ENCODE results near the gene MEIKIN. TPM values are rescaled to one million over a fixed set of nuclear protein-coding genes. Genes with fewer than 3 reads are reported as not detected.

MEIKIN gene
- total RNA-seq, 1 donor from 2014 or later, result not detected

DNA sequence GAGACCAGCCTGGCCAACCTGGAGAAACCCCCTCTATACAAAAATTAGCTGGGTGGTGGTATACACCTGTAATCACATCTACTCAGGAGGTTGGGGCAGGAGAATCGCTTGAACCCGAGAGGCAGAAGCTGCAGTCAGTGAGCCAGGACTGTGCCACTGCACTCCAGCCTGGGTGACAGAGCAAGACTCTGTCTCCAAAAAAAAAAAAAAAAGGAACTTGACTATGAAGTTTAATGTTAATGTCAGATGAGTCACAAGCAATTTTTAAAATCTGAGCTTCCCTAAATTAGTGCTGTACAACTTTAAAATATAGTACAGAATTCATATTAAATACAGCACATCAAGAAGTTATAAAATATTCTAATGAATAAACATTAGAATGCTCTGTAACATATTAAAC, 1.5 kb downstream of the MEIKIN start:
- H3K27me3 ChIP-seq, result no peaks in the 10 kb centered on the region
- no peak overlapping the region for H3K27ac ChIP-seq
- no peaks in the 10 kb centered on the region for H3K4me1 ChIP-seq
- H4K20me1 ChIP-seq (ENCODE audit: low read depth), result no peaks in the 10 kb centered on the region
- no peak overlapping the region for H3K4me3 ChIP-seq
- no peak overlapping the region for H3K4me2 ChIP-seq
- Mint-ChIP-seq H3K27me3 (ENCODE audit: insufficient read depth, low read depth) (no peaks in the 10 kb centered on the region), H3K4me3 (no peak overlapping the region), H3K9me3 (no peaks in the 10 kb centered on the region), H3K4me1 (peaks cover 6% of the 10 kb centered on the region), H3K27ac (no peak overlapping the region), H3K36me3 (no peaks in the 10 kb centered on the region)
- no peaks in the 10 kb centered on the region for H3K79me2 ChIP-seq (ENCODE audit: low read depth)
- no peaks in the 10 kb centered on the region for H3F3A ChIP-seq (ENCODE audit: low read depth)
- no peak overlapping the region for H2AFZ ChIP-seq (replicated peaks)
- DNase-seq (ENCODE audit: low spot score), result no peak
- TF ChIP-seq, protein P1, sequence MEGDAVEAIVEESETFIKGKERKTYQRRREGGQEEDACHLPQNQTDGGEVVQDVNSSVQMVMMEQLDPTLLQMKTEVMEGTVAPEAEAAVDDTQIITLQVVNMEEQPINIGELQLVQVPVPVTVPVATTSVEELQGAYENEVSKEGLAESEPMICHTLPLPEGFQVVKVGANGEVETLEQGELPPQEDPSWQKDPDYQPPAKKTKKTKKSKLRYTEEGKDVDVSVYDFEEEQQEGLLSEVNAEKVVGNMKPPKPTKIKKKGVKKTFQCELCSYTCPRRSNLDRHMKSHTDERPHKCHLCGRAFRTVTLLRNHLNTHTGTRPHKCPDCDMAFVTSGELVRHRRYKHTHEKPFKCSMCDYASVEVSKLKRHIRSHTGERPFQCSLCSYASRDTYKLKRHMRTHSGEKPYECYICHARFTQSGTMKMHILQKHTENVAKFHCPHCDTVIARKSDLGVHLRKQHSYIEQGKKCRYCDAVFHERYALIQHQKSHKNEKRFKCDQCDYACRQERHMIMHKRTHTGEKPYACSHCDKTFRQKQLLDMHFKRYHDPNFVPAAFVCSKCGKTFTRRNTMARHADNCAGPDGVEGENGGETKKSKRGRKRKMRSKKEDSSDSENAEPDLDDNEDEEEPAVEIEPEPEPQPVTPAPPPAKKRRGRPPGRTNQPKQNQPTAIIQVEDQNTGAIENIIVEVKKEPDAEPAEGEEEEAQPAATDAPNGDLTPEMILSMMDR (IDR thresholded peaks at IDR 0.05), result no peak
- TF ChIP-seq EZH2phosphoT487 (IDR thresholded peaks at IDR 0.05) (no peak), EZH2 (IDR thresholded peaks at IDR 0.05) (no peak)
- no peaks in the 10 kb centered on the region for H3K9me3 ChIP-seq (ENCODE audit: low read depth)
- no peaks in the 10 kb centered on the region for H3K36me3 ChIP-seq
- H3K9ac ChIP-seq, result no peak overlapping the region

DNA sequence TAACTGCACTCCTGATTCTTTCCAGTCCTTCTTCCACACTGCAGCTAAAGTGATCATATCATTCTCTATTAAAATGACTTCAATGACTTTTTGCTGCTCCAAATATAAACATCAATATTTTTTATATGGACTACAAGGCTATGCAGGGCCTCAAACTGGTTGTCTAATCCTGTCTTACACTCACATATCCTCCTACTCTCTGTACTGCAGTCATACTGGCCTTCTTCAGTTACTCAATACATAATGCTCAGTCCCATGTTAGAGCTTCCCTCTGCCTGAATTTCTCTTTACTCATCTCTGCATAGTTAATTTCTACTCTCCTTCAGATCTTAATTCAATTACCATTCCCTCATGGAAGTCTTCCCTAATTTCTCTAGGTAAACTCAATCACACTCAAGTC, 3.4 kb downstream of the MEIKIN start:
- Histone ChIP-seq H3K4me3 (no peak overlapping the region), H3K4me1 (no peaks in the 10 kb centered on the region), H3K36me3 (no peaks in the 10 kb centered on the region), H3K27ac (no peak overlapping the region), H3K79me2 (ENCODE audit: low read depth) (no peaks in the 10 kb centered on the region), H2AFZ (replicated peaks) (no peak overlapping the region), H3K9ac (no peak overlapping the region), H3F3A (ENCODE audit: low read depth) (no peaks in the 10 kb centered on the region), H3K9me3 (ENCODE audit: low read depth) (no peaks in the 10 kb centered on the region), H4K20me1 (ENCODE audit: low read depth) (no peaks in the 10 kb centered on the region), H3K27me3 (no peaks in the 10 kb centered on the region), H3K4me2 (no peak overlapping the region)
- peaks cover 5% of the 10 kb centered on the region for H3K4me1 Mint-ChIP-seq
- no peak for DNase-seq (ENCODE audit: low spot score)
- no peaks in the 10 kb centered on the region for H3K27me3 Mint-ChIP-seq (ENCODE audit: insufficient read depth, low read depth)
- no peaks in the 10 kb centered on the region for H3K36me3 Mint-ChIP-seq
- TF ChIP-seq, protein P1 (IDR thresholded peaks at IDR 0.05), result no peak
- TF ChIP-seq EZH2 (IDR thresholded peaks at IDR 0.05), result no peak
- H3K4me3 Mint-ChIP-seq, result no peak overlapping the region
- no peak overlapping the region for H3K27ac Mint-ChIP-seq
- no peaks in the 10 kb centered on the region for H3K9me3 Mint-ChIP-seq

DNA sequence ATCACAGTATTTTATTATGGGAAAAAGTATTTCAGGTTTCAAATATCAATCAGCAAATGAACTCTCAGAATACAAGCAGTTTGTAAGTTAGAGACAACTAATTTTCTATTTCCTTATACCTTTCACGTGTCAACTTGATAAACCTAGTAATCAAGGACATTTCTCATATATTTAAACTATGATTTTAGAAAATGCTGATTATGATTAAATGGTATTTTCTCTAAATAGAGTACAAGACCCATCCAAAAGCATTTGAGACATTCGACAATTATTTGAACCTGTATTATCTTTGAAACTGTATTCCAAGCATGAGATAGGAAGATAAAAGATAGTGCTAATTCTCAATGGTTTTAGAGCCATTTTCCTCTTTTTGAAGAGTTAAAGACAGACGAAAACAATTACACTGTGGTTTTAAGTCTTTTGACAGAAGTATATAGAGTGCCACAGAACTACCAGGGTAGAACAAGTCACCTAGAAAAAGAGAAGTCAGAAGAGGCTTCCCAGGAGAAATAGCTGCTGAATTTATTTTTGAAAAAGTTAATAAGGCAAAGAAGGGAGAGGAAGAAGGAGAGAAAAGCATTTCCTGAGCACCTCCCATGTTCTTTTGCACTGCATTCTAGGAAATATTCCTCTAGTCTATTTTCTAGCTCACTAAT, 5.6 kb downstream of the MEIKIN start:
- H3K9me3 ChIP-seq (ENCODE audit: low read depth), result no peaks in the 10 kb centered on the region
- no peaks in the 10 kb centered on the region for H3K4me1 ChIP-seq
- no peak overlapping the region for H3K27ac ChIP-seq
- no peaks in the 10 kb centered on the region for H3K27me3 ChIP-seq
- no peaks in the 10 kb centered on the region for H3K36me3 ChIP-seq
- H4K20me1 ChIP-seq (ENCODE audit: low read depth), result no peaks in the 10 kb centered on the region
- H2AFZ ChIP-seq (replicated peaks), result no peak overlapping the region
- H3K9ac ChIP-seq, result no peak overlapping the region
- H3K4me2 ChIP-seq, result no peak overlapping the region
- H3K36me3 Mint-ChIP-seq, result no peaks in the 10 kb centered on the region
- H3K27ac Mint-ChIP-seq, result no peak overlapping the region
- no peaks in the 10 kb centered on the region for H3K9me3 Mint-ChIP-seq
- TF ChIP-seq EZH2phosphoT487 (IDR thresholded peaks at IDR 0.05) (no peak), EZH2 (IDR thresholded peaks at IDR 0.05) (no peak)
- TF ChIP-seq, protein P1 (IDR thresholded peaks at IDR 0.05), result no peak
- no peak for DNase-seq (ENCODE audit: low spot score)
- no peak overlapping the region for H3K4me3 ChIP-seq
- no peaks in the 10 kb centered on the region for H3K79me2 ChIP-seq (ENCODE audit: low read depth)
- no peaks in the 10 kb centered on the region for H3K4me1 Mint-ChIP-seq
- no peaks in the 10 kb centered on the region for H3K27me3 Mint-ChIP-seq (ENCODE audit: insufficient read depth, low read depth)
- H3K4me3 Mint-ChIP-seq, result no peak overlapping the region
- no peaks in the 10 kb centered on the region for H3F3A ChIP-seq (ENCODE audit: low read depth)
